ENCODE data around the gene INHBE.

DNA sequence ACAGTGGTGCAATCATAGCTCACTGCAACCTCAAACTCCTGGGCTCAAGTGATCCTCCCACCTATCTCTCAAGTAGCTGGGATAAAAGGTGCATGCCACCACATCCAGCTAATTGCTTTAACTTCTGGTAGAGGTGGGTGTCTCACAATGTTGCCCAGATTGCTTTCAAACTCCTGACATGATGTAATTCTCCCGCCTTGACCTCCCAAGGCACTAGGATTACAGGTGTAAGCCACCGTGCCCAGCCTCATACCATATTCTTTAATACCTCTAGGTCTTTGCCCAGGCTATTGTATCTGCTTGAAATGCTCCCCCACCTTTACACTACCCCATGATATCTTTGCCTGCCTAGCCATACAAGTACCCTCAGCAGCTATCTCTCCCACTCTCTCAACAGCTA lies 35.6 kb upstream of the INHBE start:
- no peak for TF ChIP-seq POLR2AphosphoS5 (IDR thresholded peaks at IDR 0.05)
- TF ChIP-seq CTCF (IDR thresholded peaks at IDR 0.05; ENCODE audit: poor library complexity, severe bottlenecking): no peak
- TF ChIP-seq EZH2 (IDR thresholded peaks at IDR 0.05; ENCODE audit: borderline replicate concordance, insufficient read depth, low read length, poor library complexity, severe bottlenecking): no peak
- no peak for TF ChIP-seq EP300 (conservative IDR thresholded peaks at IDR 0.05; ENCODE audit: poor library complexity, severe bottlenecking)
- no peak for TF ChIP-seq MXI1 (conservative IDR thresholded peaks at IDR 0.05; ENCODE audit: poor library complexity, severe bottlenecking)
- TF ChIP-seq RAD21 (conservative IDR thresholded peaks at IDR 0.05): no peak
- TF ChIP-seq TAF1 (IDR thresholded peaks at IDR 0.05; ENCODE audit: low read depth): no peak

Data from neural cell (in vitro differentiated cells).